HepG2 (cell line): Measurements from ENCODE around the gene CTNNBIP1. TPM values are rescaled to one million over a fixed set of nuclear protein-coding genes. Genes with fewer than 3 reads are reported as not detected.

Experiments used
- ARNT2 ChIP-seq: sonication (generic); formaldehyde crosslinking; IDR thresholded peaks from 2 replicates; pipeline ENCODE4 v1.8.0; 2022; ENCODE audit warnings: mild to moderate bottlenecking, low read depth, missing genetic modification reagents, moderate library complexity
- BRD4 ChIP-seq: sonication (generic); formaldehyde crosslinking; IDR thresholded peaks from 2 replicates; pipeline ENCODE4 v1.4.0; 2020; ENCODE audit warnings: missing genetic modification reagents
- CREBL2 ChIP-seq: sonication (generic); formaldehyde crosslinking; IDR thresholded peaks from 2 replicates; pipeline ENCODE4 v1.8.1; 2023; ENCODE audit warnings: missing genetic modification reagents, mild to moderate bottlenecking, borderline replicate concordance
- E2F1 ChIP-seq: sonication (generic); formaldehyde crosslinking; IDR thresholded peaks from 2 replicates; pipeline ENCODE4 v1.5.0; 2020; ENCODE audit warnings: missing genetic modification reagents
- GATAD2A ChIP-seq: IDR thresholded peaks from 2 replicates; pipeline ENCODE4 v1.6.1; 2016
- JUNB ChIP-seq: sonication (generic); formaldehyde crosslinking; IDR thresholded peaks from 2 replicates; pipeline ENCODE4 v1.8.0; 2022; ENCODE audit warnings: missing genetic modification reagents, mild to moderate bottlenecking, borderline replicate concordance
- NCOA2 ChIP-seq: sonication (generic); formaldehyde crosslinking; IDR thresholded peaks from 2 replicates; pipeline ENCODE4 v1.8.0; 2022; ENCODE audit warnings: inconsistent platforms
- POGZ ChIP-seq: sonication (generic); formaldehyde crosslinking; IDR thresholded peaks from 2 replicates; pipeline ENCODE4 v1.4.0; 2020; ENCODE audit warnings: mild to moderate bottlenecking, missing genetic modification reagents
- SIN3A ChIP-seq: IDR thresholded peaks from 2 replicates; pipeline ENCODE4 v1.6.1; 2011; ENCODE audit warnings: low read depth, mild to moderate bottlenecking, control low read depth, low read length, borderline replicate concordance
- SOX6 ChIP-seq, 2 experiments: fragments of 450-650 bp in 1 of 2; sonication (generic) in 1 of 2; formaldehyde crosslinking in 1 of 2; IDR thresholded peaks; 2 replicates each; pipeline versions ENCODE4 v1.4.0 to v1.6.1; 2017 to 2020; ENCODE audit warnings: antibody characterized with exemption in 1 of 2, mild to moderate bottlenecking in 1 of 2, missing genetic modification reagents in 1 of 2
- YY1 ChIP-seq: IDR thresholded peaks from 2 replicates; pipeline ENCODE4 v1.6.1; 2011; ENCODE audit warnings: low read length, low read depth, moderate library complexity, mild to moderate bottlenecking; ENCODE audit not compliant: insufficient read depth, insufficient replicate concordance
- ZFAT ChIP-seq: sonication (generic); formaldehyde crosslinking; conservative IDR thresholded peaks from 2 replicates; pipeline ENCODE4 v1.8.1; 2023; ENCODE audit warnings: missing genetic modification reagents, inconsistent platforms
- ZGPAT ChIP-seq: IDR thresholded peaks from 2 replicates; pipeline ENCODE4 v1.6.1; 2016; ENCODE audit warnings: mild to moderate bottlenecking
- ZNF564 ChIP-seq: sonication (generic); formaldehyde crosslinking; IDR thresholded peaks from 2 replicates; pipeline ENCODE4 v1.8.1; 2023; ENCODE audit warnings: mild to moderate bottlenecking, missing genetic modification reagents
- ZNF747 ChIP-seq: sonication (generic); formaldehyde crosslinking; IDR thresholded peaks from 2 replicates; pipeline ENCODE4 v1.8.1; 2023; ENCODE audit warnings: missing genetic modification reagents, mild to moderate bottlenecking, borderline replicate concordance
- polyA plus RNA-seq, 8 experiments: library from polyadenylated mRNA; depleted of rRNA in 3 of 8; stranded (reverse) in 7 of 8; unstranded in 1 of 8; fragments of >200 nt; fragmentation: Illumina TruSeq in 4 of 8; extraction: Trizol in 4 of 8; gene quantifications; 2 replicates each; pipeline versions ENCODE4 v1.2.1 to v1.2.3, GENCODE V29; 2011 to 2016; ENCODE audit warnings: low read depth in 4 of 8, missing spikeins in 1 of 8, mixed read lengths in 1 of 8; ENCODE audit not compliant: insufficient read depth in 1 of 8
- total RNA-seq, 5 experiments: library from RNA; depleted of rRNA; stranded (reverse); fragments of >200 nt; fragmentation: Illumina TruSeq; extraction: Trizol; gene quantifications; 2 replicates each; pipeline ENCODE4 v1.2.3, GENCODE V29; 2016; ENCODE audit warnings: low read depth in 1 of 5
- TF ChIP-seq, protein P1 (sequence below): IDR thresholded peaks from 2 replicates; pipeline ENCODE4 v1.6.1; 2016; ENCODE audit warnings: missing compliant biosample characterization, missing genetic modification reagents, borderline replicate concordance
- TF ChIP-seq, protein P2 (sequence below): sonication (generic); formaldehyde crosslinking; IDR thresholded peaks from 2 replicates; pipeline ENCODE4 v1.4.0; 2020; ENCODE audit warnings: mild to moderate bottlenecking, missing genetic modification reagents, borderline replicate concordance
- TF ChIP-seq, protein P3 (sequence below): IDR thresholded peaks from 2 replicates; pipeline ENCODE4 v1.6.1; 2016; ENCODE audit warnings: missing compliant biosample characterization, missing genetic modification reagents, borderline replicate concordance

Gene CTNNBIP1
- total and polyA plus RNA-seq, 2 of the 13 experiments (the other 11 are each of a cell fraction or from before 2014, with no cell fraction given) = 71.7 to 83.0 TPM

- TF ChIP-seq, protein P1, sequence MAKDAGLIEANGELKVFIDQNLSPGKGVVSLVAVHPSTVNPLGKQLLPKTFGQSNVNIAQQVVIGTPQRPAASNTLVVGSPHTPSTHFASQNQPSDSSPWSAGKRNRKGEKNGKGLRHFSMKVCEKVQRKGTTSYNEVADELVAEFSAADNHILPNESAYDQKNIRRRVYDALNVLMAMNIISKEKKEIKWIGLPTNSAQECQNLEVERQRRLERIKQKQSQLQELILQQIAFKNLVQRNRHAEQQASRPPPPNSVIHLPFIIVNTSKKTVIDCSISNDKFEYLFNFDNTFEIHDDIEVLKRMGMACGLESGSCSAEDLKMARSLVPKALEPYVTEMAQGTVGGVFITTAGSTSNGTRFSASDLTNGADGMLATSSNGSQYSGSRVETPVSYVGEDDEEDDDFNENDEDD (CRISPR knock-in tag) = peak; percentile 21; the same call in 1 of the 2 replicates
- TF ChIP-seq ARNT2 (CRISPR knock-in tag) (peak; percentile 66), NCOA2 (CRISPR knock-in tag) (no peak), ZNF747 (CRISPR knock-in tag) (0 out of 2 replicates have a peak, but pooled peaks have one; percentile 44), ZGPAT (CRISPR knock-in tag) (peak; percentile 66), SIN3A (peak; percentile 86; the same call in 1 of the 2 replicates), JUNB (no peak), SOX6 (IDR thresholded peaks at IDR 0.05) (no peak), SOX6 (CRISPR knock-in tag; IDR thresholded peaks at IDR 0.05) (peak; percentile 58), ZFAT (CRISPR knock-in tag) (no peak), BRD4 (CRISPR knock-in tag) (peak; percentile 73; the same call in 1 of the 2 replicates), YY1 (peak; percentile 15), POGZ (CRISPR knock-in tag) (peak; percentile 78), E2F1 (CRISPR knock-in tag) (peak; percentile 60; the same call in 1 of the 2 replicates), GATAD2A (peak; percentile 13; the same call in 1 of the 2 replicates), CREBL2 (CRISPR knock-in tag) (no peak), ZNF564 (CRISPR knock-in tag) (peak; percentile 51; the same call in 1 of the 2 replicates)
- TF ChIP-seq, protein P2, sequence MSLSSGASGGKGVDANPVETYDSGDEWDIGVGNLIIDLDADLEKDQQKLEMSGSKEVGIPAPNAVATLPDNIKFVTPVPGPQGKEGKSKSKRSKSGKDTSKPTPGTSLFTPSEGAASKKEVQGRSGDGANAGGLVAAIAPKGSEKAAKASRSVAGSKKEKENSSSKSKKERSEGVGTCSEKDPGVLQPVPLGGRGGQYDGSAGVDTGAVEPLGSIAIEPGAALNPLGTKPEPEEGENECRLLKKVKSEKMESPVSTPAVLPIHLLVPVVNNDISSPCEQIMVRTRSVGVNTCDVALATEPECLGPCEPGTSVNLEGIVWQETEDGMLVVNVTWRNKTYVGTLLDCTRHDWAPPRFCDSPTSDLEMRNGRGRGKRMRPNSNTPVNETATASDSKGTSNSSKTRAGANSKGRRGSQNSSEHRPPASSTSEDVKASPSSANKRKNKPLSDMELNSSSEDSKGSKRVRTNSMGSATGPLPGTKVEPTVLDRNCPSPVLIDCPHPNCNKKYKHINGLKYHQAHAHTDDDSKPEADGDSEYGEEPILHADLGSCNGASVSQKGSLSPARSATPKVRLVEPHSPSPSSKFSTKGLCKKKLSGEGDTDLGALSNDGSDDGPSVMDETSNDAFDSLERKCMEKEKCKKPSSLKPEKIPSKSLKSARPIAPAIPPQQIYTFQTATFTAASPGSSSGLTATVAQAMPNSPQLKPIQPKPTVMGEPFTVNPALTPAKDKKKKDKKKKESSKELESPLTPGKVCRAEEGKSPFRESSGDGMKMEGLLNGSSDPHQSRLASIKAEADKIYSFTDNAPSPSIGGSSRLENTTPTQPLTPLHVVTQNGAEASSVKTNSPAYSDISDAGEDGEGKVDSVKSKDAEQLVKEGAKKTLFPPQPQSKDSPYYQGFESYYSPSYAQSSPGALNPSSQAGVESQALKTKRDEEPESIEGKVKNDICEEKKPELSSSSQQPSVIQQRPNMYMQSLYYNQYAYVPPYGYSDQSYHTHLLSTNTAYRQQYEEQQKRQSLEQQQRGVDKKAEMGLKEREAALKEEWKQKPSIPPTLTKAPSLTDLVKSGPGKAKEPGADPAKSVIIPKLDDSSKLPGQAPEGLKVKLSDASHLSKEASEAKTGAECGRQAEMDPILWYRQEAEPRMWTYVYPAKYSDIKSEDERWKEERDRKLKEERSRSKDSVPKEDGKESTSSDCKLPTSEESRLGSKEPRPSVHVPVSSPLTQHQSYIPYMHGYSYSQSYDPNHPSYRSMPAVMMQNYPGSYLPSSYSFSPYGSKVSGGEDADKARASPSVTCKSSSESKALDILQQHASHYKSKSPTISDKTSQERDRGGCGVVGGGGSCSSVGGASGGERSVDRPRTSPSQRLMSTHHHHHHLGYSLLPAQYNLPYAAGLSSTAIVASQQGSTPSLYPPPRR (CRISPR knock-in tag) = no peak
- TF ChIP-seq, protein P3, sequence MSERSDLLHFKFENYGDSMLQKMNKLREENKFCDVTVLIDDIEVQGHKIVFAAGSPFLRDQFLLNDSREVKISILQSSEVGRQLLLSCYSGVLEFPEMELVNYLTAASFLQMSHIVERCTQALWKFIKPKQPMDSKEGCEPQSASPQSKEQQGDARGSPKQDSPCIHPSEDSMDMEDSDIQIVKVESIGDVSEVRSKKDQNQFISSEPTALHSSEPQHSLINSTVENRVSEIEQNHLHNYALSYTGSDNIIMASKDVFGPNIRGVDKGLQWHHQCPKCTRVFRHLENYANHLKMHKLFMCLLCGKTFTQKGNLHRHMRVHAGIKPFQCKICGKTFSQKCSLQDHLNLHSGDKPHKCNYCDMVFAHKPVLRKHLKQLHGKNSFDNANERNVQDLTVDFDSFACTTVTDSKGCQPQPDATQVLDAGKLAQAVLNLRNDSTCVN (CRISPR knock-in tag) = peak; percentile 63; the same call in 1 of the 2 replicates
Observed at GRCh38 chr1:9910423-9911178, 532 bp upstream of the CTNNBIP1 start (continued).
